Activated CD4-positive, alpha-beta T cell treated with anti-CD3 and anti-CD28 coated beads, Interleukin-2, amount 50 U/mL, for 16 hours (primary cell): Measurements from ENCODE around the gene SLC5A5.

Source experiments
- DNase-seq: peaks from one replicate; pipeline ENCODE4 v3.0.0-alpha.2; 2020

SLC5A5 gene

DNA sequence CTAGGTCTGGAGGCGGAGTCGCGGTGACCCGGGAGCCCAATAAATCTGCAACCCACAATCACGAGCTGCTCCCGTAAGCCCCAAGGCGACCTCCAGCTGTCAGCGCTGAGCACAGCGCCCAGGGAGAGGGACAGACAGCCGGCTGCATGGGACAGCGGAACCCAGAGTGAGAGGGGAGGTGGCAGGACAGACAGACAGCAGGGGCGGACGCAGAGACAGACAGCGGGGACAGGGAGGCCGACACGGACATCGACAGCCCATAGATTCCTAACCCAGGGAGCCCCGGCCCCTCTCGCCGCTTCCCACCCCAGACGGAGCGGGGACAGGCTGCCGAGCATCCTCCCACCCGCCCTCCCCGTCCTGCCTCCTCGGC is at the start of gene SLC5A5:
SLC5A5 (plus strand) TSS at position 68 of the 373 bp plus-strand sequence. CDS start 375 bp downstream, outside the sequence.
- no peak for DNase-seq

DNA sequence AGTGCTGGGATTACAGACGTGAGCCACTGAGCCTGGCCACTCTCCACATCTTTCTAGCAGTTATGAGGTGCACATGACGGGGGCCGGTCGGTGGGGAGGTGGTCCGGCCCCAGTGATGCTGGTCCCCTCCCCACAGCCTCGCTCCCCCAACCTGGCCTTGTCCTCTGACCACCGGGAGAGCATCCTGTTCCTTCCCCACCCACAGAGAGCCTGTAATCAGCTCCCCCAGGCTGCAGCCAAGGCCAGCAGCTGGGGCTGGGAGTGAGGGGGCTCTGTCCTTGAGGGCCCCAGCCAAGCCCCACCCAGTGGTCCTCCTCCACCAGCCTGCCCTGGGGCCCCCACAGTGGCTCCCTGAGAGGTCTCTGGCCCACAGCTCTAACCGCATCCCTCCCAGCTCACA is 47.4 kb upstream of the SLC5A5 start:
- no peak for DNase-seq

DNA sequence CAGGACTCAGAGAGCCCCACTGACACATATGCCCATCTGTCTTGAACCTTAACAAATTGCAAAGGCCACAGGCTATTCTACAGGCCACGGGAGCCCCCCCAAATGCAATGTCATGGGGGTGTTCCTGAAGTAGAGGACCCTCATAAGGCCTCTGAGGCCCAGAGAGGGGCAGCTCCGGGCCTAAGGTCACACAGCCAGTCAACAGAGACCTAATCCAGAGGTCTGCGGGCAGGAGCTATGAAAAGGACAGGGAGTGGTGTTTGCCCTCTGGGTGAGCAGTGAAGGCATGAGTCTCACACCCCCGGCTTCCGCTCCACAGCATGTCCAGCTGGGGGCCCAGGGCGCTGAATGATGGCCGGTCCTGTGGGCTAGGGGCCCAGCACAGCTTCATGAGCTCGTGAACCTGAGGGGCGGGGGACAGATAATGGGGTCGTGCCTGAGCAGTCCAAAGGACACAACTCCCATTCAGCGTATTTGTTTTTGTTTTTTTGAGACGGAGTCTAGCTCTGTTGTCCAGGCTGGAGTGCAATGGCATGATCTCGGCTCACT is 45.2 kb upstream of the SLC5A5 start:
- no peak for DNase-seq

DNA sequence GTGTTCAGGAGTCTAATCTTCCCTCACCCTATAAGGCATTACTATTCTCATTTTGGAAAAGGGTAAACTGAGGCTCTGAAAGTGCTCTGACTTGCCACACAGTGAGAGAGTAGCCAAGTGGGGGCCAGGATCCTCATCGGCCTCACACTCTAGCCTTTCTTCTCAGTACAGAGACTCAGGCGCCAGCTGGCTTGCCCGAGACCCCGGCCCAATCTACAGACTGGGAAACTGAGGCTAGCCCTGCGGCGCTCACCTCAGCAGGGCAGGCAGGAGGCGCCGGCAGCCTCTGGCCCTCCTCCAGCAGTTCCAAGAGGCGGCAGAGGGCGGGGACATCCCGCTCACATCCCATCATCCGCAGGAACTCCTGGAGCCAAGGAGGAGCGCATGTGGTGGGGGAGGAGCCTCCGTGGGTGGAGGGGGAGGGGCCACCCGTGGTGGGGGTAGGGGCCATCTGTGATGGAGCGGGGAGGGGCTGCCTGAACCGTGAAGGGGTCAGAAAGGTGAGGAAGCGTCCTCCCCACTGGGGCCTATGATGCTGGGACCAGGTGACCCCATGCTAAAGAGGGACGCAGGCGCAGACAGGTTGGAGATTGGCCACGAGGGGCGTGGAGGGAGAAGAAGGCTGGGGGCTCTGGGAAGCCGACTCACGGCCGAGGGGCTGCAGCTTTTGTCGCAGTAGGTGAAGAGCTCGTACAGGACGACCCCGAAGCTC is 41.7 kb upstream of the SLC5A5 start:
- DNase-seq: no peak

DNA sequence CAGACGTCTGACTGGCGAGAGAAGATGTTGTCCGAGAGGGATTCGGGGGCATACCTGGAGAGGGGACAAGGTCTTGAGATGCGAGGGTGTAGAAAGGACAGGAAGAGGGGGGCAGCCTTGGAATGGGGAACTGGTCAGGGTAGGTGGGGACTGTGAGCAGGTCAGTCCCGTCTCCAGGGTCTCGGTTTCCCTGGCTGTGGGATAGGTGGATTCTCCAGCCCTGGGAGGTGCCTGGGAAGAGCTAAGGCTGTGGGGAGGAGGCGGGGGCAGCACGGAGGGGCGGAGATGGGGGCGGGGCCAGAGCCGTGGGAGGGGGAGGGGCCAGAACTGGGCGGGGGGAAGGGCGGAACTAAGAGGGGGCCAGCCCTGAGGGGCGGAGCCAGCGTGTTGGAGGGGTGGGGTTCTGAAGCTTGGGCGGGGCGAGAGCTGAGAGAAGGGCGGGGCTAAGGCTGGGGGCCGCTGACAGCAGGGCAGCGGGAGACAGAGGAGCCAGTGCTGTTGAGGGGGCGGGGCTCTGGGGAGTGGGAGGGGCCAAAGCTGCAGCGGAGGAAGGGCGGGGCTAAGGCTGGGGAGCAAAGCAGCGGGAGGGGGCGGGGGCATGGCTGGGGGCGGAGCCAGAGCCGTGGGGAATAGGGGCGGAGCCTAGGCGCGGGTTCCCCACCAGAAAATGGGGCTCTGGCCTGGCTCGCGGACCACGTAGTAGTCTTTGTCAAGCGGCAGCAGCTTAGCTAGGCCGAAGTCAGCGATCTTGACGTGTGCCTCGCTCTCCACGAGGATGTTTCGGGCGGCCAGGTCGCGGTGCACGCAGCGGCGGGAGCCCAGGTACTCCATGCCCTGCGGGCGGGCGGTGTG is 41.0 kb upstream of the SLC5A5 start:
- peak; percentile 60 for DNase-seq

DNA sequence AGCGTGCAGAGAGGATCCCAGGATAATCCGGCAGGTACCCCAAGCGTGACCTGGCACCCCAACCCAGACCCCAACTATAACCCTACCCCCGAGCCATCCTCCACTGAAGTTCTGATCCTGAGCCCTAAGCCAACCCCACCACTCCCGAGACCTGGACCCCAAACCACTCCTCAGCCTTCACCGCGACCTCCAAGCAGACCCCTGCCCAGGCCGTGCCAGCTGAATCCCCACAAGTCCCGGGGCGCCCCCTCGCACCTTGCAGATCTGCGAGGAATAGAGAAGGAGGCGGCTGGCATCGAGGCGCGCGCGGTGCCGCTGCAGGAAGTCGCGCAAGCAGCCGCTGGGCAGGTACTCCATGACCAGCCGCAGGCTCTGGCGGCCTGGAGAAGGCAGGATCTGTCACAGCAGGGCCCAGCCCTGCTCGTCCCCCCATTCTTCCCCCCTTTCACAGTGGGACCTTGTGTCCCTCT is 40.3 kb upstream of the SLC5A5 start:
- no peak for DNase-seq

DNA sequence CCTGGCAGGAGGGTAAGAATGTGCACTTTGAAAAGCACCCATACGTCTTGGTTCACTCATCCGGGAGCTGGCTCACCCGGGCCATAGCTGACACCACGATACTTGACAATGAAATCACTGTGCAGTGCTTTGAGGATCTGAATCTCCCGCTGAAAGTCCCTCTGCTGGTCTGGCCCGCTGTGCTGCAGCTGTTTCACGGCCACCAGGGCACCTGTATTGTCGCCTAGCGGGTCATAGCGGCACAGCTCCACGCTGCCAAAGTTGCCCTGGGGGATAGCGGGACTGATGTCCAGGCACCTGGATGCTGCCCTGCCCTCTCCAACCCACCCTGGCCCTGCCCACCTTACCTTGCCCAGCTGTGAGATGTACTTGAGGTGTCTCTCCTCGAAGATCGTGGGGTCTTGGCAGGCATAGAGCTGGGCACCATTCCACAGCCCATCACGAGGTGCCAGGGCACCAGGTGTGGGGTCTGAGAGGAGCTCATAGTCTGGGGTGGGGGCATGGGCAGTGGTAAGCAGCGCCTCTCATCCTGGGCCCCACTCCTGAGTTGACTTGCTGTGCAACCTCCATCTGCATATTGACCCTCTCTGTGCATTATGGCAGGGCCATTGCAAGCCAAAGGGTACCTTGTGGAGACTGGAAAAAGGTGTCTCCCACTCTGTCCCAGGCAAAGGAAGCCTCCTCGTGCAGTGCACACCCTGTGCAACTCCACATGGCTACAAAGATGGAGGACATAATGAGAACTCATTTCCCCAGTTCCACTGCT is 39.1 kb upstream of the SLC5A5 start:
- no peak for DNase-seq

DNA sequence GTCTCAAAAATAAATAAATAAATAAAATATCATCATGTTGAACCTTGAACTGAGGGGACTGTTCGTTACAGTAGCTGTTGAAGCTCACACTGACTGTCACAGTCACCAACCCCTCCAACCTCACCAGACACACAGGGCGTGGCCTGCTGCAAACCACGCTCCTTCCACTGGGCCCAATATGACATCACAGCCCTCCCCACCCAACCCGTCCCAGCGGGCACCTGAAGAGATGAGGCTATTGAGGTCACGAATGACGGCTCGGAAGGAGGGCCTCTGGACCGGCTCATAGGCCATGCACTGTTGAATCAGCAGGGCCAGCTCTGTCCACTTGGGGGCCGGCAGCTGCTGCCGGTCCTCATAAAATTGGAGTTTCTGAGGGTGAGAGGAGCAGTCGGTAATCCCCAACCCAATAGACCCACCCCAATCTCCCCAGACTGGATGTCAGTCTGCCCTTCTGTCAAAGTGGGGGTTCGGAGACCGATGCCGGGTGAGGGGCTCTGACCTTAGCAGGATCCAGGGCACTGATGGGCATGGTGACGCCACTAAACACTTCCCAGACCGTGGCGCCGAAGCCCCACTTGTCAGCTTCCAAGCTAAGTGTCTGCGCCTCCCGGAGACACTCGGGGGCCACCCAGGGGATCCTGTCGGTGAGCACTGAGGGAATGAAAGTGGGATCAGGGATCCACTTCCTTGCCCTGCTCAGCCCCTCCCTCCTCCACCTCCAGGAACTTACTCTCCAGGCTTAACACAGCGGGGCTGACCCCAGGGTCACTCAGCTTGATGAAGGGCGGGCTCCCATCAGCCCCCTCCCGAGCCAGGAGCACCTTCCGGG is 37.2 kb upstream of the SLC5A5 start:
- DNase-seq: peak; percentile 28

DNA sequence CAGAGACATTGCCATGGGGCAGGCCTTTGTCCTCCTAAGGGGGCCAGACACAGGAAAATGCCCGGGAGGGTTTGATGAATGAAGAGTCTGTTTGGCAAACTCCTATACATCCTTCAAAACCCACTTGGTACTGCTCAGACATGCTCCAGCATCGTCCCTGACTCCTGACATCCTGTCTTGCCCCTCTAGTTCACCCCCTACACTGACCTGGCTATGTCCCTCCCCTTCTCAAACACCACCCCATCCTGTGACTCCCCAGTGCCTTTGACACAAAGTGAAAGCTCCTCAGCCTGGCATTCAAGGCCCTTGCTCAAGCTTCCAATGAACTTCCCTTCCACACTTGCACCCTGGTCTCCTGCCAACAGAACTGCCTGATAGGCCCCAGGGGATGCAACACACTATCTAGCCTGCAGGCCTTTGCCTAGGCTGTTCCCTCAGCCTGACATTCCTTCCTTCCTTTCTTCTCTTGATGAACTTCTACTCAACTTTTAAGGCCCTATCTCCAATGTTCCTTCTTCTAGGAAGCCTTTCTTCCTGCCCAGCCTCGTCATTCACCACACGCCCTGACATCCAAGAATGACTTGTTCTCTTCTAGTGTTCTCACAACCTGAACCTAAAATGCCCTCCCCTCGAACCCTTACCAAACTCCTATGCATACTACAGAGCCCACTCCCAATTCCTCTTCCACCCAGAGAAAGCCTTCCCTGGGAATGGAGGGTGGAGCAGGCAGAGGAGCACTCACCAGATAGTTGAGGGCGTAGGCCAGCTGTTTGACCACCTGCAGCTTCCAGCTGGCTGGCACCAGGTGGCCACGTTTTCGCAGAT is 36.4 kb upstream of the SLC5A5 start:
- no peak for DNase-seq

DNA sequence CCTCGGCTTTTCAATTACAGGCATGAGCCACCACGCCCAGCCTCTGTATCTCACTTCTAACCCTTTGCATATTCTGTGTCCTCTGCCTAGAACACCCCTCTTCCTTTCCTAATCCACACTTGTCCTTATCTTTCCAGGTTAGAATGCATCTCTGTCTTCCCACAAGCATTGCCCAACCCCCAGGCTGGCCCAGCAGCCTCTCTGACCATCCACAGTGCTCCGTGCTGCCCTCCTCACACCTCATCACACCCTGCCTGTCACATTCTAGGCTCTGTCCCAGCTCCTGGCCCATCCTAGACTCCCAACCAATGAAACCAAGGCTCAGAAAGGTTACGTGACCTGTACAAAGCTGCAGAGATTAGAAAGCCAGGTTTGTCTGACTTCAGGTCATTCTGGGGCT is 35.2 kb upstream of the SLC5A5 start:
- DNase-seq: no peak

DNA sequence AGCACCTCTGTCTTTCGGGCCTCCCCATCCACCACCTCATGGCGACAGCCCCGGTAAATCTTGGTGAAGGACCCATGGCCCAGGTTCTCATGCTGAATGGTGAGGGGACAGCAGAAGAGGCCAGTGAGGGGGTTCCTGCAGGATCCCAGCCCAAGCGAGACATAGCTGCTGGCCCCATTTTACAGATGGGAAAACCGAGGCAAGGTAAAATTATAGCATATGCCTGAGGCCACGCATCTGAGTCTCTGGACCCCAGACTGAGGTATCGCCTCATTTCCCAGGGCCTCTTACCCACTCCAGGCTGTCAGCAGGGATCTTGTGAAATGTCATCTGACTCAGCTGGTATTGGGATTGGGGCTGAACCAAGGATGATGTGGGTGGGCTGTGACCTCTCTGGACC is 33.8 kb upstream of the SLC5A5 start:
- no peak for DNase-seq

DNA sequence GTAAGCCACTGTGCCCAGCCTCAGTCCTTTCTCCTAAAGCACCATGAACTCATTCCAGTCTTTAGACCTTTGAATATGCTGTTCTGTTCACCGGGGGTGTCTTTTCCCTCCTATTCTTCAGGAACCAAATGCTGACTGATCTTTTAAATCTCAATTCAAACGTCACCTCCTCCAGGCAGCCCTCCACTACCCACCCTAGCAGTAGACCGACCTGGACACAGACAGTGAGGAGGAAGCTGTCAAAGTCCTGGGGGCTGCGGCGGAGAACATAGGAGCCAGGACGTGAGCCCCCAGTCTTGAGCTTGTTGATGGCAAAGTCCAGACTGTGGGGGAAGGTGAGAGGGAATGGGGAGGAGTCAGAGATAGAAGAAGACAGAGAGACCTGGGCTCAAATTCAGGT is 31.7 kb upstream of the SLC5A5 start:
- DNase-seq: no peak

DNA sequence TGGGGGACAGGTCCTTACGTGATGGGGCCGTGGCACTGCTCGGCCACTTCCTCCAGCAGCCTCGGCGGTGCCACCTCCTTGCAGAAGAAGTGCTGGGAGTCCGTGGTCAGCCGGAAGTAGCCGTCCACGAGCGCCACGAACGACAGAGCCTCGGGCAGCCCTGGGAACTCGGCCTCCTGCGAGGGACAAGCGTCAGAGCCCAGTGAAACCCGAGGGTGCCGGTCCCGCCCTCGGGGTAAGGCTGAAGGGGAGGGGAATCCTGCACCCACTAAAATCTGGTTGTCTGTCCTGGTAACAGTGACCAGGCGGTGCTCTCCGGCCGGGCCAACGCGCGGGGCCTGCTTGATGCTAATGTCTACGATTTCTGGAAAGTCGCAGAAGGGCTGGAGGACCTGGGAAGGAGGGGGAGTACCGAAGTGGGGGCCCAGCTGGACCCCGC is 30.4 kb upstream of the SLC5A5 start:
- no peak for DNase-seq

DNA sequence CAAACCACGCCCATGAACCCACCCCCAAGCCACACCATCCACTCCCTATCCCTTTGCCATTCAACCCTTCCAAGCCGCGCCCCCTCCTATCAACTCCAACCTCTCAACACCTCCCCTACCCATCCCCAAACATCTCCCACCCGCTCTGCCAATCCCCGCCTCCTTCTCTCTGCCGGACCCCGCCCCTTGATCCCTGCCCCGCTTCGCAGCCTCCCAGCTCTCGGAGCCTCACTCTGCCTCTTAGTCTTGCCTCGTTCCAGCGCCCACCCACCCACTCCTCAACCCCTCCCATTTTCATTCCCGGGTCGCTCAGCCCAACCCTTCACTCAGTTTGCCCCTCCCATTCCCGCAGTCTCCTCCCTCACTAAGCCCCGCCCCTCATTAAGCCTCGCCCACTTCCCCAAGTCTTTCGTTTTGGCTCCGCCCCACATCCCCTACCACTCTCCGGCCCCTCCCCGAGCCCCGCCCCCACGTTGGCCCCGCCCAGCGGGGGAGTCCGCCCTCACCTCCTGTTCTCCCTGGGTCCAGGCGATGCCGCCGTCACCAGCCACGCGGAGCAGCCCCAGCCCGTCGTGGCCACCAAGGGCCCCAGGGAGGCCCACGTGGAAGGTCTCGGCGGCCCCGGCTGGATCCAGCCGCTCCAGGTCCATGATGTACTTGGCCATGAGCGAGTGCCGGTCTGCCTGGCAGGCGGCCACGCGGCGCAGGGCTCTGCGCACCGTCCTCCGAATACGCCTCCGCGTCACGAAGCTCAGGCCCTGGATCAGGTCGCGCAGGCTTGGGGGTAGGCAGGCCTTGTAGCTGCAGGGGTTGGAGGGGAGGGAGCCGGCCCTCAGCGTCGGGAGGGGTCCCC is 29.7 kb upstream of the SLC5A5 start:
- peak; percentile 71 for DNase-seq

DNA sequence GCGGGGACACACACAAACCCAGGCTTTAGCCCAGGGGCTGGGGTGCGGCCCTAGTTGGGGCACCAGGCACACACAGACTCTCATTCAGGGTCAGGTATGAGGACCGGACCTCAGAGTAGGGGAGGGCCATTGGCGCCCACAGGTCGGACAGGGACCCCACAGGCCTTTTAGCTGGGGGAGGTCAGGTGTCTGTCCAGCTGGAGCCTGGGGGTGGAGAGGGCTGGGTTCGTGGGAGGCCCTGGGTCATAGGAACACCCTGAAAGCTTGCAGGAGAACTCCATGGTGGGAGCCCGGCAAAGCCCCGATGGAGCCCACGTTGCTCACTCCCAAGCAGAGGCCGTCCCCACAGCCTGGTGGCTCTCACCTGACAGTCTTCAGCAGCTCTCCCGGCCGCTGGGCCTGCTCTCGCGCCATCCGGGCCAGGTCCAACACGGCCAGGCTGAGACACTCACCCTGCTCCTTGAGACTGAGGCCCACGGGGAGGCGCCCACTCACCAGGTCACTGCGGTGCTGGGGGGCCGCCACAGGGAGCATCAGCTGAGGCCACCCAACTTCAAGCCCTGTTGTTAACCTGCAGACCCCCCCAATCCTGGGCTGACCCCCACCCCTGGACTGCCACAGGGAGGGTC is 29.0 kb upstream of the SLC5A5 start:
- no peak for DNase-seq

DNA sequence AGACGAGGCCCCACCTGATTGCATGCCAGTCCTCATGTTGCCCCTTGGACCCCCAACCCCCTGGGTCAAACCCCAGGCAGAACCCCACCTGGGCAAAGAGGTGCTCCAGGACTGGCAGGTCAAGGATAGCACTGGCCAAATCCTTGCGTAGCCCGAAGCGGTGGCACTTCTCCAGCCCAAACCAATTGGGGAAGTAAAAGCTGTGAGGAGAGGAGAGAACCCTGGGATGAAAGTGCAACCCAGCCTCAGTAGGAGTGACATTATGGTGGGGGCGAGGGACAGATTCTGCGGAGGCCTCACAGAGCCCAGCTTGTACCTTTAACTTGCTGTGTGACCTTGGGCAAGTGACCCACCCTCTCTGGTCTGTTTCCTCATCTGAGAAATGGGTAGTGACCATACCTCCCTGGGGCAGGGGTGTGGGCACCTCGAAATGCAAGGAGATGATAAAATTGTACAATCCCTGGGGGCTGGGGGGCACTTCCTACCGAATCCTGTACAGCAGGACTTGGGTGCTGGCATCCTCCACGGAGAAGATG is 28.4 kb upstream of the SLC5A5 start:
- DNase-seq: no peak

DNA sequence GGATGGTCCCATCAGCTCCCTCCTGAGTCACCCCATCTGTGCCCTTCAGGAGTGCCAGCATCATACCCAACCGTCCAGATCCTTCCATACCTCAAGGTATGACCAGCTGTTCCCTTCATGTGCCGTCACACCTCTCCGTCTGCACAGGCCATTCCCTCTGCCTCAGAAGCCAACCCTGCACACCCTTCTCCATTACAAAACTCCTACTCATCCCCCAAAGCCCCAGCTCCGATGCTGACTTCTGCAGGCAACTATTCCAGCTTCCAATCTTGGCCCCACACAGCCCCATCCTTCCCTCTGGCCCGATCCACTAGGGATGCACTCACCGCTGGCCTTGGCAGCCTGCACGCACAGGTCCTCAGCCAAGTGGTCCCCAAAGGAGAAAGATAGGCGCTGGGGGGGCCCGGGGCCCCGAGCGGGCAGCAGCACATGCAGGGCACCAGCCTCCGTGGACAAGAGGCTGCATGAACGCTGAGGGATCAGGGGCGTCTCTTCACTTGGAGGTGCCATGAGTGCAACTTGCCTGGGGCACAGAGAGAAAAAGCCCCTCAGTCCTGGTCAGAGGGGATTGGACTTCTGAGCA is 27.7 kb upstream of the SLC5A5 start:
- no peak for DNase-seq

DNA sequence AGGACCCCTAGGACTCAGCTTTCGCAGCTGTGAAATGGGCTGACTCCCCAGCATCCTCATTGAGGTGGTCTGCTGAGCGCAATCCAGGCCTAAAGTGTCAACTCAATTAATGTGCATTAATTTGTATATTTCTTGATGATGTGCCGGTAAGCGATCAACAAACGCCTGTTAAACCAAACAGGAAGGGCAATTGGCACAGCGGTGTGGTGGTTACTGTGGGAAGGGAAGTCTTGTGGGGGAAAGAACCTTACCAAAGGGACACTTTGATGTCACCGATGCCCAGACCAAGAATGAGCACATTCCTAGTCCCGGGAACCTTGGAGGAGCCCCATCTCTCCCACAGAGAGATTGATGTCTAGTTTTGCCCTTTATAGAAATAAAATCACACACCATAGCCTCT is 25.6 kb upstream of the SLC5A5 start:
- peak; percentile 64 for DNase-seq
